SJCRH30 (cell line): ENCODE results near the gene PIGM. TPM values are rescaled to one million over a fixed set of nuclear protein-coding genes. Genes with fewer than 3 reads are reported as not detected.

Experiments
- DNase-seq, 2 experiments: peaks; one replicate each; pipeline ENCODE4 v3.0.0-alpha.2; 2015 to 2020
- H3K27ac ChIP-seq: fragments of 250-450 bp; sonication (Bioruptor Pico); 2 replicates; pipeline ENCODE4 v1.5.1; 2020; ENCODE audit warnings: mild to moderate bottlenecking, moderate library complexity
- H3K27me3 ChIP-seq: fragments of 250-450 bp; sonication (Bioruptor Pico); 2 replicates; pipeline ENCODE4 v1.5.1; 2020; ENCODE audit warnings: mild to moderate bottlenecking, moderate library complexity
- H3K36me3 ChIP-seq: fragments of 250-450 bp; sonication (Bioruptor Pico); 2 replicates; pipeline ENCODE4 v1.5.1; 2020; ENCODE audit warnings: mild to moderate bottlenecking, moderate library complexity
- H3K4me1 ChIP-seq: fragments of 250-450 bp; sonication (Bioruptor Pico); 2 replicates; pipeline ENCODE4 v1.5.1; 2020; ENCODE audit warnings: mild to moderate bottlenecking, moderate library complexity
- H3K4me3 ChIP-seq: fragments of 250-450 bp; sonication (Bioruptor Pico); 2 replicates; pipeline ENCODE4 v1.5.1; 2020; ENCODE audit warnings: mild to moderate bottlenecking, moderate library complexity
- H3K9me3 ChIP-seq: fragments of 250-450 bp; sonication (Bioruptor Pico); replicated peaks from 2 replicates; pipeline ENCODE4 v1.5.1; 2020; ENCODE audit warnings: mild to moderate bottlenecking, moderate library complexity
- total RNA-seq: library from RNA; depleted of rRNA; stranded (reverse); fragments of >200 nt; shearing (Covaris generic); gene quantifications from 2 replicates; pipeline ENCODE4 v1.2.3, GENCODE V29; 2014

The PIGM gene
- total RNA-seq, 1 experiment from 2014 or later = 6.3 TPM

DNA sequence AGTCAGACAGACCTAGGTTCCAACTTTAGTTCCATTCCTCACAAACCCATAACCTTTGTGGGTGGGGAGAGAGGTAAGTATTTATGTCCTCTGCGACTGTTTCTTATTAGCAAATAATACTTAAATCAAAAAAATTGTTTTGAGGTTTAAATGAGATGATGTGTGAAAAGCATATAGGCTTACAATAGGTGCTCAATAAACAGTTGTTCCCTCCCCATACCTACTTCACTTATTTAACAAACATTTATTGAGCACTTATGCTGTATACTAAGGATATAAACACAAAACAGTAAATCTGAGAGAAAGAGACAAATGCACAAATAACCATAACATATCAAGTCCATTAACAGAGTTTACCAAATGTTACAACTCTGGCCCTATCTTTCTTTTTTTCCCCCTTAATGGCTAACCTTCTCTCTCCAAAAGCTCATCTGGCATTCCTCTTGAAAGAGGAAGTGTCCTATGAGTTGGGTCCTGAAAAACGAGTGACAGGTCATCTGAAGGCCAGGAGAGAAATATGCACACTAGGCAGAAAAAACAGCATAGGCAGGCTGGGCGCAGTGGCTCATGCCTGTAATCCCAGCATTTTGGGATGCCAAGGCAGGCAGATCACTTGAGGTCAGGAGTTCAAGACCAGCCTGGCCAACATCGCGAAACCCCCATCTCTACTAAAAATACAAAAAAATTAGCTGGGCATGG lies 10.3 kb downstream of the PIGM start:
- Histone ChIP-seq H3K27me3 (no peaks in the 10 kb centered on the region; the same call in 1 of the 2 replicates), H3K27ac (no peak overlapping the region), H3K9me3 (no peaks in the 10 kb centered on the region), H3K4me1 (no peaks in the 10 kb centered on the region), H3K36me3 (no peaks in the 10 kb centered on the region), H3K4me3 (no peak overlapping the region)
- no peak for DNase-seq

DNA sequence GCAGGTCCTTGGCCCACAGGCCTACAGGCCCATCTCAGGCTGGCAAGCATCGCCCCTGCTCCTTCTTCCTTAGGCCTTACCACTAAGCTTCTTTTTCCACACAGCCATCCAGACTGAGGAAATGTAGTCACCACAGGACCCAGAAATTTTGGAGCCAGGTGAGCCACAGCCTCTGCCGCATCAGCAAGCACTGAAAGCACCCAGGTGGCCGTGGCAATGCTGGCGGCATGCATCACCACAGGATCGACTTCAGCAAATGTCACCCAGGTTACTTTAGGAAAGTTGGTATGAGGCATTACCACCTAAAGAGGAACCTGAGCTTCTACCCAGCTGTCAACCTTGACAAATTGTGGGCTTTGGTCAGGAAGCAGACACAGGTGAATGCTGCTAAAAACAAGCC lies 11.6 kb downstream of the PIGM start:
- Histone ChIP-seq H3K4me1 (no peaks in the 10 kb centered on the region), H3K27ac (no peak overlapping the region), H3K9me3 (no peaks in the 10 kb centered on the region), H3K4me3 (no peak overlapping the region), H3K36me3 (no peaks in the 10 kb centered on the region), H3K27me3 (no peaks in the 10 kb centered on the region; the same call in 1 of the 2 replicates)
- no peak for DNase-seq

DNA sequence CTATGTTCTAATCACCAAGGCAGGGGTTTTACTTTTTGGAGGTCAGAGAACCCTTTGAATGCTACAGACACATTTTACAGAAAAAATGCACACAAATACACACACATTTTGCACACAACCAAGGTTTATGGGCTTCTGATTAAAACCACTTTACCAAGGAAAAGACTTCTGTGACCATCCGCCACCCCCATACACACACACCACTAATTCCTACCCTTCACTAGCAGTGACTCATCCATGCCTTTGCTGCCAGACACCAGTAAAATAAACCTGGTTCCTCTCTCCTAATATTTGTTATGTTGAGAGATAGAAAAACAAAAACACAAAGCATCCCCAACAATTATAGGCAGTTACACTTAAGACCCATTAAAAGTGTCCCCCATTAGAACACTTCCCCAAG lies 12.9 kb downstream of the PIGM start:
- no peak for DNase-seq
- Histone ChIP-seq H3K4me1 (no peaks in the 10 kb centered on the region), H3K36me3 (no peaks in the 10 kb centered on the region), H3K4me3 (no peak overlapping the region), H3K27me3 (no peaks in the 10 kb centered on the region; the same call in 1 of the 2 replicates), H3K27ac (no peak overlapping the region), H3K9me3 (no peaks in the 10 kb centered on the region)

DNA sequence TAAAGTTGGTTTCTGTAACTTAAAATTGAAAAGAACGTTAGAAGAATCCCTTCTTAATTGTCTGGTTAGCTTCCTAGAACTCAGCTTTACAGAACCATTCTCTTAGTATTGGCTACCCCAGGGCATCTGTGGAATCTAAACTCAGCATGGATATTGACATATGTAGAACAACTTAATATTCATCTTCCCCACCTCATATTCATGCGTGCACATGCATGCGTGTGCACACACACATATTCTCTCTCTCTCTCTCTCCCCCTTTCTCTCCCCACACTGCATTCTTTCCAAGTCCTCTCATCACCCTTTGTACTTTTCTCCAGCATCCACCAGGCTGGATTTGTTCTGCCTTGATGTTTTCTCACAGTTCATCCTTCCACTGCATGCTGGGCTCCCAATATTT lies 13.4 kb downstream of the PIGM start:
- no peaks in the 10 kb centered on the region for H3K9me3 ChIP-seq
- H3K4me1 ChIP-seq = no peaks in the 10 kb centered on the region
- no peak overlapping the region for H3K4me3 ChIP-seq
- H3K27me3 ChIP-seq = no peaks in the 10 kb centered on the region; the same call in 1 of the 2 replicates
- no peak overlapping the region for H3K27ac ChIP-seq
- no peak for DNase-seq
- no peaks in the 10 kb centered on the region for H3K36me3 ChIP-seq

DNA sequence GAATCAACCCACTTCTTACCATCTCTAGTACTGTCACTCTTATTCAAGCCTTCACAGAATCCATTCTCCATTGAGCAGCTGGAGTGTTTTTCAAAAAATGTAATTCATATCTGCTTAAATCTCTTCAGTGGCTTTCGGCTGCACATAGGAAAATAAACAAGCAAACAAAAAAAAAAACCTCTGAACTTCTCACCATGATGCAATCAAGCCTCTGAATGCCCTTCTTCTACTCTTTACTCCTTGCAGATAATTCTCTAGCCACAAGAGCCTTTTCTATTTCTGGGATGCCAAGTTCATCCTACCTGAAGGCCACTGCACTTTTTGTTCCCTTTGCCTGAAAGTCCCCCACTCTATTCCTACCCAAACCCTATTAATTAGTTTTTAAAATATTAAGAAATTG lies 14.2 kb downstream of the PIGM start:
- H3K36me3 ChIP-seq = no peaks in the 10 kb centered on the region
- DNase-seq = no peak
- H3K4me3 ChIP-seq = no peak overlapping the region
- H3K9me3 ChIP-seq = no peaks in the 10 kb centered on the region
- H3K27me3 ChIP-seq = peaks cover 2% of the 10 kb centered on the region; the same call in 1 of the 2 replicates
- H3K4me1 ChIP-seq = no peaks in the 10 kb centered on the region
- no peak overlapping the region for H3K27ac ChIP-seq

DNA sequence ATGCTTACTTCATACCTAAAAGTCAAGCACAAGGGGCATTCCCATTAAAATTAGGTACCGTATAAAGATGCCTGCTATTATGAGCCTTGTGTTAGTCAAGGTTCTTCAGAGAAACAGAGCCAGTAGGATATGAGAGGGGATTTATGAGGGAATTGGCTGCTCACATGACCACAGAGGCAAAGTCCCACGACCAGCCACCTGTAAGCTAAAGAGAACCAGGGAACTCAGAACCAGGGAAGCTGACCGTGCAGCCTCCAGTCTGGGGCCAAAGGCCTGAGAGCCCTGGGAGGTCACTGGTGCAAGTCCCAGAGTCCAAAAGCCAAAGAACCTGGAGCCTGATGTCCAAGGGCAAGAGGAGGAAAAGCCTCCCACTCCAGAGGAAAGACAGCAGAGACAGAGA lies 20.0 kb downstream of the PIGM start:
- Histone ChIP-seq H3K36me3 (no peaks in the 10 kb centered on the region), H3K27me3 (peaks cover 2% of the 10 kb centered on the region; the same call in 1 of the 2 replicates), H3K4me3 (no peak overlapping the region), H3K9me3 (no peaks in the 10 kb centered on the region), H3K4me1 (no peaks in the 10 kb centered on the region), H3K27ac (no peak overlapping the region)
- no peak for DNase-seq

DNA sequence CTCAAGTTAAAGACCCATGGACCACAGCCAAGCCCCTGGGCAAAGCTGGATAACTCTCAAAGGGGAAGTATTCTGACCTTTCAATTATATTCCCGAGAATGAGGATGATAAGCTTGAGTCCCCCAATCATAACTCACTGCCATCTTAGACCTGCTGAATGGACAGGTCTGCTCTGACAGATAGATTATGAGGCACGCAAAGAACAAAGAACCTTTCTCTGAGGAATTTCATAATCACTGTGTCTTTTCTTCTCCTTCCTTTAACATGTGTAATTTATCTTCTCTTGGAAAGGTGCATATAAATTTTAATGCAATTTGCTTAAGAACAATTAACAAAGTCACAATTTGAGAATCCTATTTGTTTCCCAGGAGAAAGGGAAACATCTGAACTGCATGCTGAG lies 22.0 kb downstream of the PIGM start:
- DNase-seq = no peak
- Histone ChIP-seq H3K36me3 (no peaks in the 10 kb centered on the region), H3K27me3 (peaks cover 2% of the 10 kb centered on the region; the same call in 1 of the 2 replicates), H3K4me3 (no peak overlapping the region), H3K27ac (no peak overlapping the region), H3K9me3 (no peaks in the 10 kb centered on the region), H3K4me1 (no peaks in the 10 kb centered on the region)

DNA sequence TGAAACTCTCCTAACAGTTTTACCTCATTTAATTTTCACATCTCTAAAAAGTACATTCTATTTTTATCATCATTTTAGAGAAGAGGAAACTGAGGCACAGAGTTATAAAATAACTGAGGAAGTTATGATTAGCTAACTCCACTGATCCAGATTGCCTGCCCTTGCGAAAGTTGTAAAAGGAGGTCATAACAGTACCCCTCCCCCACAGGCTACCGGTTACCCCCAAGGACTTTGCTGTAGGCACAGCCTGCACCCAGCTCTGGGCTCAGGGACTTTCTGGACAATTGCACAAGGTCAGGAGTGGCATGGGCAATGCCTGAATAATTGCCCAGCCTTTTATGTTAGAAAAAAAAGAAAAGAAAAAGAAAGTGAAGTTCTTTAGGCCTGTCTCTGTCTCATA lies 22.7 kb downstream of the PIGM start:
- peaks cover 2% of the 10 kb centered on the region; the same call in 1 of the 2 replicates for H3K27me3 ChIP-seq
- H3K4me3 ChIP-seq = no peak overlapping the region
- H3K27ac ChIP-seq = no peak overlapping the region

DNA sequence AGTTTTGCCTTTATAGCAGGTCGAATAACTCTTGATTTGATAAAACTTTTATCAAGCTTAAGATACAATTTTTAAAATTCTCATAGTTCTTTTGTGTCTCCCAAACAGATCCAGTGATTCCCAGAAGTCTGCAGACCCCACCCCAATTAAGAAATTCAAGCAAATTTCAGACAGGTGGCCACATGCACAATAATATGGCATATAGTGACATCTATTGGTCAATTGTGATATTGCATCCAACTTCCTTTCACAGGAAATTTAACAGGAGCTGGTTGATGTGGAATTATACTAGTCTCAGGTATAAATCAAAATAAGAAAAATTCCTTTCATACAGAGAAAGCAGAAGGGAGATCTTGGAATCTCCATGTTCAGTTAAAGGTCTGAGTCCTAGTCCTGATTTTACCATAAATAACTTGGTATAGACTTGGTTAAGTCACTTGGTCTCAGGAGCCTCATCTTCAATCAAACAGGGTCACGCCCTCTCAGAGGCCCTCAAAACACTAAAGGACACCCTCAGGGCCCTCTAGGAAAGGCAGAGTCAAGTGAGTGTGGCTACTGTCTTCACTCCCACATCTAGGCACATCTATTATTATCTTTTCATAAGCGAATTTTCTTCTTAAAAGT lies 24.1 kb downstream of the PIGM start:
- no peaks in the 10 kb centered on the region for H3K36me3 ChIP-seq
- H3K27me3 ChIP-seq = peaks cover 2% of the 10 kb centered on the region; the same call in 1 of the 2 replicates
- no peaks in the 10 kb centered on the region for H3K9me3 ChIP-seq
- DNase-seq = peak in 1 of 2 experiments; percentile 60
- no peaks in the 10 kb centered on the region for H3K4me1 ChIP-seq
- no peak overlapping the region for H3K4me3 ChIP-seq
- no peak overlapping the region for H3K27ac ChIP-seq

More for the DNA sequence above, 22.7 kb downstream of the PIGM start:
- no peak for DNase-seq
- Histone ChIP-seq H3K36me3 (no peaks in the 10 kb centered on the region), H3K9me3 (no peaks in the 10 kb centered on the region), H3K4me1 (no peaks in the 10 kb centered on the region)

DNA sequence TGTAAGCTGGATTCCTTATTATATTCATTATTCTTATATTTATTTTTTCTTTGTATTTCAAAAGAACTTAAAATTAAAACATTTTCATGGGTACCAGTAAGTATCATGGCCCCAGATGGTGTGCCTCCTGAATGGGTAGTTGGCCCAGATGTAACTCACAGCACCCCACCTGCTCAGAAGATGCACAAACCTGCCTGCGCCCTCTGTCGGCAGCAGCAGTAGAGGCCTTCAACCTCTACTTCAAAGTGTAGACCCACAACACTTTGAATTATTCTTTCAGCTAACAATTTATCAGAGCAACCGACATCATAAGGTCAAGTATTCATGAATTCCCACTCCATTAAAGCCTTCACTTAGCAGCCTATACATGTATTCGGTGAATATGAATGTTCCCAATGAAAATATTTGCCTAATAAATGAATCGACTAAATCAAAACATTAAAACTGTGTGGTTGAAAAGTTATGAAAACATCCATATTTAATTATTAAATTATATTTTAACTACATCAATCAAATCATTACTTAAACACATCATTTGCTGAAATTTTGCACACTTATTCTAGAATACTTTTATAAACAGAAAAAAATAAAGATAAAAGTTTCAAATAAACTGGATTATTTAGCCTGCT lies 25.4 kb downstream of the PIGM start:
- Histone ChIP-seq H3K27ac (no peak overlapping the region), H3K9me3 (no peaks in the 10 kb centered on the region), H3K36me3 (no peaks in the 10 kb centered on the region), H3K27me3 (no peaks in the 10 kb centered on the region), H3K4me1 (no peaks in the 10 kb centered on the region), H3K4me3 (no peak overlapping the region)
- DNase-seq = peak; percentile 56 to 75

DNA sequence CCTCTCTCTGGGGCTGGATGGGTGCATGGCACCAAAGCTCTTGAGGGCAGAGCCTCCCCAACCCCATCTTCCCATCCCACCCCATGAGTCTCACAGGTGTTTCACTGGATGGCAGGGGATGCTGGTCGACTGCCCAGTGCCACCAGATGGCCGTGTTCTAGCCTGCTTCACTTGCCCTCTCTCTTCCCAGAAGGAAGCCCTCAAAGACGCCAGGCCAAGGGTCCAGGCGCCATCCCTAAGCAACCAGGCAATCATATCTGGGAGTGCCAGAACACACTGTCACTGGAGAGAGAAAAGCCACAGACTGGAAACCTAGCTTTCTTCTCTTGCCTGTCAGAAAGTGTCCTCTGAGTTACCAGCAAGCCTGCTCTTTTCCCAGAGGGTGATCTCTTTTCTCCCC lies 26.7 kb downstream of the PIGM start:
- Histone ChIP-seq H3K9me3 (no peaks in the 10 kb centered on the region), H3K27me3 (no peaks in the 10 kb centered on the region), H3K27ac (no peak overlapping the region), H3K36me3 (no peaks in the 10 kb centered on the region), H3K4me3 (no peak overlapping the region), H3K4me1 (no peaks in the 10 kb centered on the region)
- DNase-seq = no peak

DNA sequence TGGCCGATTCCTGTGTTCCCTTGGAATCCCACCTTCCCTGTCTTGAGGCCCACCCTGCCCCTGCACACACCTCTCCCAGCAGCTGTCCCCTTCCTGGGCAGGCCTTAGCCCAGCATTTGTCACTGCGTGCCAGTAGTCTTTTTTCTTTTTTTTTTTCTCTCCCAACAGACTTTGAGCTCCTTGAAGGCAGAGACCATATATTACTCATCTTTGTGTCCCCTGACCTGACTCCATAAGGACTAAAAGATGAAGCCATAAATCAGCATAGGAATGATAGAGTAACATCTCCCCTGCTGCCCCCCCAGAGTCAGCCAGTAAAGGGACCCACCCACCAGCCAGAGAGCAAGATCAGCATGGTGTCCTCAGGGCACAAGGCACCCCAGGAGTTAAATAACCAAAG lies 27.4 kb downstream of the PIGM start:
- DNase-seq = no peak
- H3K4me1 ChIP-seq = no peaks in the 10 kb centered on the region
- H3K36me3 ChIP-seq = no peaks in the 10 kb centered on the region
- H3K9me3 ChIP-seq = no peaks in the 10 kb centered on the region
- H3K4me3 ChIP-seq = no peak overlapping the region
- H3K27me3 ChIP-seq = peaks cover 3% of the 10 kb centered on the region; the same call in 1 of the 2 replicates
- H3K27ac ChIP-seq = no peak overlapping the region

DNA sequence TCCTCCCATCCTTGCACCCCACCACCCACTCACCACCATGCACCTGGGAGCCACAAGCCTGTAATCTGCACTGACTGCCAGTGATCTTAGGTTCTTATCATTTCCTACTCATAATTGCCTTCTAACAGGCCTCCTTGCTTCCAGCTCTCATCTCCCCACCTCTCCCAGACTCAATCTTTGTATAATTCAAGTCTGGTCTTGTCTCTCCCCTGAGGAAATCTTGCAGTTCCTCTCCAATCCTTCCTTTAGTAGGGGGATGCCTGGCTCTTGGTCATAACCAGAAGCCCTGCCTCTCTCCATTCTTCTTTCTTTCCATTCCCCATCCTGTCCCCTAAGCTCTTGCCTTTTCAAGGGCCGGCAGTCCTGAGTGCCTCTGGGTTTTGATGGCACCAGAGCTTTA lies 27.8 kb downstream of the PIGM start:
- Histone ChIP-seq H3K4me3 (no peak overlapping the region), H3K36me3 (no peaks in the 10 kb centered on the region), H3K9me3 (no peaks in the 10 kb centered on the region), H3K27me3 (peaks cover 3% of the 10 kb centered on the region; the same call in 1 of the 2 replicates), H3K4me1 (no peaks in the 10 kb centered on the region), H3K27ac (no peak overlapping the region)
- DNase-seq = no peak

DNA sequence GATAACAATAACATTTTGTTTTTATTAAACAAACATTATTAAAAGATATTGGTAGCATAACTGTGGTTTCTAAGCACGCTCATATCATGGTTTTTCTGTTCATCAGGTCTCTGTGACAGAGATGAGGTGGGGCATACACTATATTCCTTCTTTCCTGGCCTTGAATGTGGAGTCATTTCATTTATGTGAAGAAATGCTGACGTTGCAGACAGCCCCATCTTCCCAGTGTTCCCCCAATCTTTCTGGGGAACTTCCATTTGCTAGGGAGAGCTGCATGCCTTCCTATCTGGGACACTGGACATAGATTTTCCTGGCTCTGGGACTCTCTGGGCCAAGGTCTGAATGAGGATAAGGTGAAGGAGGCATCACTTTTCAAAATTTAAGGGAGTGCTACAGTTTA lies 30.4 kb downstream of the PIGM start:
- Histone ChIP-seq H3K4me1 (no peaks in the 10 kb centered on the region), H3K9me3 (no peaks in the 10 kb centered on the region), H3K27ac (no peak overlapping the region), H3K27me3 (peaks cover 3% of the 10 kb centered on the region; the same call in 1 of the 2 replicates), H3K4me3 (no peak overlapping the region), H3K36me3 (no peaks in the 10 kb centered on the region)
- DNase-seq = no peak

DNA sequence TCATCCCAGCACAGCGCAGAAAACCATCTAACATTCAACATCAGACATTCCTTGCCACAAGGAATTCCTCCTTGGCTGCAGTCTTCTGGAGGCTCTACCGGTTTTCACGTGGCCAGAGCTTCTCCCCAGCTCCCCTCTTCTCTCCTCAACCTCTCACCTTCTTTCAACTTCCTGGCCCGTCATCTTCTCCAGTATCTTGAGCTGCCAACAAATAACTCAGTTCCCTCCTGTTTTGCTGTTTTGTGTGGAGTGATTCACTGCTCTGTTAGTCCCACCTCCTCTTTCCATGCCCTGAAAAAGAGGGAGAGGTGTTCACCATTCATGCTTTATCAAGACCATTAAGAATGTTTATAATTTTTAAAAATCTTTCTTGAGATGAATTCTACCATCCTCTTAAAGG lies 32.6 kb downstream of the PIGM start:
- Histone ChIP-seq H3K27me3 (peaks cover 3% of the 10 kb centered on the region; the same call in 1 of the 2 replicates), H3K9me3 (no peaks in the 10 kb centered on the region), H3K36me3 (no peaks in the 10 kb centered on the region), H3K4me1 (no peaks in the 10 kb centered on the region), H3K27ac (no peak overlapping the region), H3K4me3 (no peak overlapping the region)
- DNase-seq = no peak
